Kidney capillary endothelial cell (primary cell): Measurements from ENCODE around the gene ACOT13.
"Not testable (repeated sequence)": the region's sequence is repeated elsewhere in the genome, so short reads cannot be mapped to it uniquely, and the experiment has no call there.

Source experiments
- DNase-seq: peaks from one replicate; pipeline ENCODE4 v3.0.0-alpha.2; 2018; ENCODE audit warnings: low spot score

The ACOT13 gene

GRCh38 chr6:24662236-24662635 is 4.6 kb upstream of the ACOT13 start:
- DNase-seq = no peak

GRCh38 chr6:24663189-24663588 is 3.7 kb upstream of the ACOT13 start:
- no peak for DNase-seq

GRCh38 chr6:24664046-24664987 is 2.6 kb upstream of the ACOT13 start:
- no peak for DNase-seq

GRCh38 chr6:24666097-24666640 is 708 bp upstream of the ACOT13 start:
- peak; percentile 13 for DNase-seq

GRCh38 chr6:24667378-24667803 is 514 bp downstream of the ACOT13 start:
- no peak for DNase-seq

GRCh38 chr6:24668066-24668996 is 1.5 kb downstream of the ACOT13 start:
- not testable (repeated sequence) for DNase-seq

- DNase-seq = no peak
Measured at GRCh38 chr6:24668997-24669361, 2.1 kb downstream of the ACOT13 start.

- not testable (repeated sequence) for DNase-seq
Measured at GRCh38 chr6:24670492-24670891, 3.6 kb downstream of the ACOT13 start.

GRCh38 chr6:24671077-24671476 is 4.2 kb downstream of the ACOT13 start:
- not testable (repeated sequence) for DNase-seq

- DNase-seq = no peak
Measured at GRCh38 chr6:24672620-24673182, 5.8 kb downstream of the ACOT13 start.

- DNase-seq = no peak
Measured at GRCh38 chr6:24673625-24674024, 6.7 kb downstream of the ACOT13 start.

GRCh38 chr6:24678792-24679352 is 12.0 kb downstream of the ACOT13 start:
- DNase-seq = not testable (repeated sequence)

GRCh38 chr6:24680582-24680981 is 13.7 kb downstream of the ACOT13 start:
- no peak for DNase-seq

- no peak for DNase-seq
Measured at GRCh38 chr6:24683297-24684296, 16.7 kb downstream of the ACOT13 start.

GRCh38 chr6:24686408-24686807 is 19.5 kb downstream of the ACOT13 start:
- DNase-seq = no peak

- DNase-seq = no peak
Measured at GRCh38 chr6:24686946-24687345, 20.1 kb downstream of the ACOT13 start.

- no peak for DNase-seq
Measured at GRCh38 chr6:24689964-24690363, 23.1 kb downstream of the ACOT13 start.

- no peak for DNase-seq
Measured at GRCh38 chr6:24690593-24690992, 23.7 kb downstream of the ACOT13 start.

- DNase-seq = no peak
Measured at GRCh38 chr6:24691550-24691949, 24.7 kb downstream of the ACOT13 start.

GRCh38 chr6:24692003-24692402 is 25.1 kb downstream of the ACOT13 start:
- DNase-seq = no peak
